ENCODE measurements around the gene BTBD3. TPM values are rescaled to one million over a fixed set of nuclear protein-coding genes. Genes with fewer than 3 reads are reported as not detected.
A peak's percentile ranks its signal among the peaks of the same experiment; 100 is the strongest.

The BTBD3 gene
- total and polyA plus RNA-seq, 2 donors (not counting 1 experiment from before 2014, with no cell fraction given) = 1.5 to 2.1 TPM

DNA sequence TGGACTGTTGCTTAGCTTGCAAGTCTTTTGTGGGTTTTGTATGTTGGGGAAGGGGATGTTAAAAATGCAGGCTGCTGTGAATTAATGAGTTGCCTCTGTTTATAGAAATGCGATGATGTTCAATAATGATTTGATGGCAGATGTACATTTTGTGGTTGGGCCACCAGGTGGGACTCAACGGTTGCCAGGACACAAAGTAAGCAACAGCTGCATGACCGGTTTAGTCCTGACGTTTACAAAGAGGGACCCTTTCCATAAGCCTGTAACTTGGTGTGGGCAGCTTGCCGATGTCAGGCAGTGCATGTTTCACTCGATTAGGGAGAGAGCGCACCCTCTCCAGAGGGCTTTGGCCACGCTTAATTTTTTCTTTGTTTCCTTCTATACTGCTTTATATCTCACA, 1.3 kb downstream of the BTBD3 start:
- H3K36me3 ChIP-seq (replicated peaks in 1 of 2; ENCODE audit: control extremely low read depth in 1 of 2, control insufficient read depth in 1 of 2, extremely low read depth in 1 of 2, insufficient read depth in 2 of 2, low read length in 1 of 2) = no peaks in the 10 kb centered on the region
- H3K27me3 ChIP-seq (replicated peaks in 1 of 4; ENCODE audit: control extremely low read depth in 1 of 4, control insufficient read depth in 3 of 4, insufficient read depth in 4 of 4, low read length in 3 of 4) = no peaks in the 10 kb centered on the region
- Mint-ChIP-seq H3K9me3 (ENCODE audit: insufficient read depth) (no peaks in the 10 kb centered on the region), H3K4me3 (peak overlapping the region; percentile 5), H3K27ac (no peak overlapping the region), H3K27me3 (no peaks in the 10 kb centered on the region), H3K4me1 (peaks cover 12% of the 10 kb centered on the region)
- no peaks in the 10 kb centered on the region for H4K20me1 ChIP-seq (ENCODE audit: control insufficient read depth, insufficient read depth, low read length, poor library complexity, severe bottlenecking)
- POLR2A ChIA-PET = no interaction called here
- ATAC-seq (ENCODE audit: low read depth) (no peak), DNase-seq (no peak)
- H3K9ac ChIP-seq (ENCODE audit: low read length) = no peak overlapping the region
- peaks cover 0 to 3% (median 0%) of the 10 kb centered on the region in 3 donors for H3K9me3 ChIP-seq (ENCODE audit: control extremely low read depth in 1 of 3, control insufficient read depth in 2 of 3, insufficient read depth in 1 of 3, low read length in 2 of 3)
- H3K4me3 ChIP-seq (ENCODE audit: control extremely low read depth in 1 of 5, extremely low read depth in 1 of 5, insufficient read depth in 1 of 5, low read depth in 2 of 5, low read length in 4 of 5) = no peak overlapping the region
- WGBS (ENCODE audit: insufficient coverage) = 9% methylated on average over 5 of the region's 8 CpGs
- H3K4me2 ChIP-seq (replicated peaks; ENCODE audit: low read depth, low read length, poor library complexity, severe bottlenecking) = peak overlapping the region; percentile 61
- H3K79me2 ChIP-seq (ENCODE audit: control insufficient read depth, insufficient read depth, low read length) = no peaks in the 10 kb centered on the region
- peaks cover 5 to 8% of the 10 kb centered on the region in 2 donors for H3K4me1 ChIP-seq (ENCODE audit: control insufficient read depth in 2 of 2, insufficient read depth in 2 of 2, low read length in 2 of 2)
- H3K27ac ChIP-seq (ENCODE audit: low read length in 2 of 2) = no peak overlapping the region
- CTCF ChIA-PET = interaction anchor here (0.6 kb wide), 1 partner anchor 1246 kb away, joined by 3 read pairs; no protein-coding TSS in a partner anchor
- no peak for TF ChIP-seq CTCF (IDR thresholded peaks at IDR 0.05)
- no peak for TF ChIP-seq EZH2 (IDR thresholded peaks at IDR 0.05; ENCODE audit: borderline replicate concordance, insufficient read depth, low read depth, low read length, poor library complexity, severe bottlenecking)
- peak overlapping the region; percentile 41 for H2AFZ ChIP-seq (ENCODE audit: insufficient read depth, low read depth, low read length, poor library complexity, severe bottlenecking)
- intact Hi-C loops (cut with micrococcal nuclease) = no loop called here

- Histone ChIP-seq H3K9ac (ENCODE audit: low read length) (no peak overlapping the region), H3K9me3 (ENCODE audit: control extremely low read depth in 1 of 3, control insufficient read depth in 2 of 3, insufficient read depth in 1 of 3, low read length in 2 of 3) (peaks cover 0 to 3% (median 0%) of the 10 kb centered on the region in 3 donors), H3K4me1 (ENCODE audit: control insufficient read depth in 2 of 2, insufficient read depth in 2 of 2, low read length in 2 of 2) (peaks cover 5 to 8% of the 10 kb centered on the region in 2 donors), H3K4me2 (replicated peaks; ENCODE audit: low read depth, low read length, poor library complexity, severe bottlenecking) (no peak overlapping the region), H3K36me3 (replicated peaks in 1 of 2; ENCODE audit: control extremely low read depth in 1 of 2, control insufficient read depth in 1 of 2, extremely low read depth in 1 of 2, insufficient read depth in 2 of 2, low read length in 1 of 2) (no peaks in the 10 kb centered on the region), H3K4me3 (ENCODE audit: control extremely low read depth in 1 of 5, extremely low read depth in 1 of 5, insufficient read depth in 1 of 5, low read depth in 2 of 5, low read length in 4 of 5) (no peak overlapping the region), H3K27me3 (replicated peaks in 1 of 4; ENCODE audit: control extremely low read depth in 1 of 4, control insufficient read depth in 3 of 4, insufficient read depth in 4 of 4, low read length in 3 of 4) (no peaks in the 10 kb centered on the region), H3K79me2 (ENCODE audit: control insufficient read depth, insufficient read depth, low read length) (no peaks in the 10 kb centered on the region), H3K27ac (ENCODE audit: low read length in 2 of 2) (no peak overlapping the region), H2AFZ (ENCODE audit: insufficient read depth, low read depth, low read length, poor library complexity, severe bottlenecking) (peak overlapping the region; percentile 41), H4K20me1 (ENCODE audit: control insufficient read depth, insufficient read depth, low read length, poor library complexity, severe bottlenecking) (no peaks in the 10 kb centered on the region)
- H3K4me1 Mint-ChIP-seq = peaks cover 12% of the 10 kb centered on the region
- no peak for TF ChIP-seq EZH2 (IDR thresholded peaks at IDR 0.05; ENCODE audit: borderline replicate concordance, insufficient read depth, low read depth, low read length, poor library complexity, severe bottlenecking)
- TF ChIP-seq CTCF (IDR thresholded peaks at IDR 0.05) = no peak
- intact Hi-C loops (cut with micrococcal nuclease) = no loop called here
- DNase-seq (no peak), ATAC-seq (ENCODE audit: low read depth) (no peak)
- no peak overlapping the region for H3K27ac Mint-ChIP-seq
- 95% methylated on average over 6 of the region's 8 CpGs for WGBS (ENCODE audit: insufficient coverage)
- no peaks in the 10 kb centered on the region for H3K9me3 Mint-ChIP-seq (ENCODE audit: insufficient read depth)
- no peak overlapping the region for H3K4me3 Mint-ChIP-seq
- CTCF ChIA-PET = no interaction called here
- POLR2A ChIA-PET = no interaction called here
- no peaks in the 10 kb centered on the region for H3K27me3 Mint-ChIP-seq
These were observed 1.9 kb downstream of the BTBD3 start for GRCh38 chr20:11919581-11919980.
